Erythroblast (primary cell): ENCODE data around the gene MAB21L1.

Experiments used
- GATA1 ChIP-seq: IDR thresholded peaks from 2 replicates; pipeline ENCODE4 v1.6.1; 2011; ENCODE audit warnings: low read depth, mild to moderate bottlenecking, control low read depth, low read length, moderate library complexity
- POLR2A ChIP-seq: IDR thresholded peaks from 2 replicates; pipeline ENCODE4 v1.6.1; 2011; ENCODE audit warnings: mild to moderate bottlenecking, low read length

- TF ChIP-seq POLR2A (no peak), GATA1 (no peak)
These were observed 977 bp upstream of the MAB21L1 start for GRCh38 chr13:35477386-35477946.
